Measurements from ENCODE around the gene YBX3.

YBX3 gene

DNA sequence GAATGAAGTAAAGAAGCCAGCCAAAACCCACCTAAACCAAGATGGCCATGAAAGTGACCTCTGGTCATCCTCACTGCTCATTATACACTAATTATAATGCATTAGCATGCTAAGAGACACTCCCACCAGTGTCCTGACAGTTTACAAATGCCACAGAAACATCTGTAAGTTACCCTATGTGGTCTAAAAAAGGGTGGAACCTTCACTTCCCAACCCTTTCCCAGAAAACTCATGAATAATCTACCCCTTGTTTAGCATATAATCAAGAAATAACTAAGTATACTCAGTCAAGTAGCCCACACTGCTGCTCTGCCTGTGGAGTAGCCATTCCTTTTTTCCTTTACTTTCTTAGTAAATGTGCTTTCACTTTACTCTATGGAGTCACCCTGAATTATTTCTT is 69.1 kb downstream of the YBX3 start:
- TF ChIP-seq EGR1 (IDR thresholded peaks at IDR 0.05), result no peak

DNA sequence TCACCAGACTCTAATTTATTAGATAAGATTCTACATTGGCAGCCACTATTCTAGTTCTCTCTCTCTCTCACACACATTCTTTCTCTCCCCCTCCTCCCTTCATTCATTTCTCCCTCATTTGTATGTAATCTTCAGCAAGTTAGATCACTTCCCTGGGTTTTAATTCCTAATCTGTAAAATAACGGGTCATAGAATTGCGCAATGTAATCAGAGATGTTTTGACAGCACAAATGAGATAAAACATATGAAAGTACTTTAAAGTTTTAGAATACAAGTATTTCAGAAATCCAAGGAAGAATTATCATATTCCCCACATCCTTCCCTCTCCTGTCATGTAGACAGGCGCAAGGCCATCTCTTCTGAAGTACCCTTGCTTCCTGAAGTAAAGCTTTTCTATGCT is 70.9 kb downstream of the YBX3 start:
- TF ChIP-seq CEBPB (IDR thresholded peaks at IDR 0.05) (peak; percentile 71), TEAD4 (IDR thresholded peaks at IDR 0.05) (no peak)
